Esophagus squamous epithelium (tissue), 5 donors: ENCODE results near the gene CHRNB1. TPM values are rescaled to one million over a fixed set of nuclear protein-coding genes. Genes with fewer than 3 reads are reported as not detected.
A peak's percentile ranks its signal among the peaks of the same experiment; 100 is the strongest.

ENCODE experiments used
- DNase-seq: peaks from one replicate; lab custom pipeline; 2025; lab: John Stamatoyannopoulos, UW
- H3K27ac ChIP-seq, 4 donors: fragments of 200-600 bp; sonication (generic); one replicate each; pipeline ENCODE4 v1.5.1; 2016 to 2019; ENCODE audit warnings: mild to moderate bottlenecking in 1 of 4
- H3K27me3 ChIP-seq, 4 donors: fragments of 200-600 bp; sonication (generic); 1 replicate in 3 of 4; 2 replicates in 1 of 4; pipeline versions ENCODE4 v1.5.1 to v1.6.0; 2017 to 2021; ENCODE audit warnings: antibody characterized with exemption in 1 of 4
- H3K36me3 ChIP-seq, 3 donors: fragments of 200-600 bp; sonication (generic); one replicate each; pipeline ENCODE4 v1.5.1; 2016 to 2019
- H3K4me1 ChIP-seq, 3 donors: fragments of 200-600 bp; sonication (generic); one replicate each; pipeline ENCODE4 v1.5.1; 2017 to 2019
- H3K4me3 ChIP-seq, 4 donors: fragments of 200-600 bp; sonication (generic); 1 replicate in 3 of 4; 2 replicates in 1 of 4; pipeline ENCODE4 v1.5.1; 2016 to 2019; ENCODE audit warnings: mild to moderate bottlenecking in 2 of 4, moderate library complexity in 1 of 4
- H3K9me3 ChIP-seq, 3 donors: fragments of 200-600 bp; sonication (generic); one replicate each; pipeline ENCODE4 v1.5.1; 2016 to 2019
- POLR2A ChIP-seq, 4 donors: fragments of 450-650 bp; IDR thresholded peaks; one replicate each; pipeline ENCODE4 v1.6.1; 2017; ENCODE audit warnings: antibody characterized with exemption in 4 of 4, mild to moderate bottlenecking in 4 of 4, moderate library complexity in 3 of 4
- WGBS, 2 donors: methylation state at CpG; one replicate each; pipeline ENCODE4 v1.1.5; 2018; 5-methylcytosine and 5-hydroxymethylcytosine counted together
- intact Hi-C: fragments of 100-400 bp; cut with DNase I; formaldehyde crosslinking; loops from one replicate; pipeline ENCODE4 v1.15.0; 2022
- total RNA-seq, 4 donors: library from RNA; depleted of rRNA; stranded (reverse); fragments of >200 nt; gene quantifications; one replicate each; pipeline ENCODE4 v1.1.0, GENCODE V29; 2016
- TF ChIP-seq, protein P1 (sequence below), 6 experiments: fragments of 450-650 bp in 4 of 6; fragments of 200-600 bp in 2 of 6; sonication (generic) in 2 of 6; IDR thresholded peaks; one replicate each; pipeline ENCODE4 v1.5.1; 2016 to 2019; ENCODE audit warnings: antibody characterized with exemption in 6 of 6, mild to moderate bottlenecking in 4 of 6, moderate library complexity in 4 of 6
- donor health status: DM: yes; HTN: yes; CAD: no.

The CHRNB1 gene
- total RNA-seq, 4 donors from 2014 or later = 2.4 to 7.2 (median 4.6) TPM

- Histone ChIP-seq H3K36me3 (peaks cover 28 to 94% (median 32%) of the 10 kb centered on the region in 3 donors), H3K4me3 (no peak overlapping the region), H3K9me3 (no peaks in the 10 kb centered on the region), H3K27ac (no peak overlapping the region), H3K27me3 (no peaks in the 10 kb centered on the region), H3K4me1 (peaks cover 0 to 67% (median 5%) of the 10 kb centered on the region in 3 donors)
- intact Hi-C loops = no loop called here
- 85 to 92% methylated on average over 3 of the region's 3 CpGs for WGBS, 2 donors
- no peak for DNase-seq
- TF ChIP-seq, protein P1, sequence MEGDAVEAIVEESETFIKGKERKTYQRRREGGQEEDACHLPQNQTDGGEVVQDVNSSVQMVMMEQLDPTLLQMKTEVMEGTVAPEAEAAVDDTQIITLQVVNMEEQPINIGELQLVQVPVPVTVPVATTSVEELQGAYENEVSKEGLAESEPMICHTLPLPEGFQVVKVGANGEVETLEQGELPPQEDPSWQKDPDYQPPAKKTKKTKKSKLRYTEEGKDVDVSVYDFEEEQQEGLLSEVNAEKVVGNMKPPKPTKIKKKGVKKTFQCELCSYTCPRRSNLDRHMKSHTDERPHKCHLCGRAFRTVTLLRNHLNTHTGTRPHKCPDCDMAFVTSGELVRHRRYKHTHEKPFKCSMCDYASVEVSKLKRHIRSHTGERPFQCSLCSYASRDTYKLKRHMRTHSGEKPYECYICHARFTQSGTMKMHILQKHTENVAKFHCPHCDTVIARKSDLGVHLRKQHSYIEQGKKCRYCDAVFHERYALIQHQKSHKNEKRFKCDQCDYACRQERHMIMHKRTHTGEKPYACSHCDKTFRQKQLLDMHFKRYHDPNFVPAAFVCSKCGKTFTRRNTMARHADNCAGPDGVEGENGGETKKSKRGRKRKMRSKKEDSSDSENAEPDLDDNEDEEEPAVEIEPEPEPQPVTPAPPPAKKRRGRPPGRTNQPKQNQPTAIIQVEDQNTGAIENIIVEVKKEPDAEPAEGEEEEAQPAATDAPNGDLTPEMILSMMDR (IDR thresholded peaks at IDR 0.05) = no peak
- TF ChIP-seq POLR2A (IDR thresholded peaks at IDR 0.05) = no peak
Observed at GRCh38 chr17:7493941-7494340, 49.1 kb downstream of the CHRNB1 start.

DNA sequence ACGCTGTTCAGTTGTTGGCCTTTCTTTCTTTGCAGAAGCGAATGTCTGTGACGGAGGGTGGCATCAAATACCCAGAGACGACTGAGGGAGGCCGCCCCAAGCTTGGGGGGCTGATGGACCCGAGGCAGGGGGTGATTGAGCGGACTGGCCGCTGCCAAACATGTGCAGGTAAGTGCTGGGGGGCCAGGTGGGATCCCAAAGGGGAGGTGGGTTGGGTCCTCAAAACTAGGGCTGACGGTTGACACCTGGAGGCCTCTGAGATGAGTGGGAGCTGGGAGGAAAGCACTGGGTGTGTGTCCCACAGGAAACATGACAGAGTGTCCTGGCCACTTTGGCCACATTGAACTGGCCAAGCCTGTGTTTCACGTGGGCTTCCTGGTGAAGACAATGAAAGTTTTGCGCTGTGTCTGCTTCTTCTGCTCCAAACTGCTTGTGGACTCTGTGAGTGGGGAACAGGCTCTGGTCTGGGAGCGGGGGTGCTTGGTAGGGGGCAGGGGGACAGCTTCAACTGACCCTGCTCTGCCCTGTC is 51.1 kb downstream of the CHRNB1 start:
- no peak for TF ChIP-seq POLR2A (IDR thresholded peaks at IDR 0.05)
- intact Hi-C loops = no loop called here
- Histone ChIP-seq H3K9me3 (no peaks in the 10 kb centered on the region), H3K36me3 (peaks cover 43 to 100% (median 48%) of the 10 kb centered on the region in 3 donors), H3K27ac (peak overlapping the region in 2 of 4 donors; percentile 19 to 63), H3K4me3 (no peak overlapping the region), H3K27me3 (no peaks in the 10 kb centered on the region), H3K4me1 (peaks cover 0 to 46% (median 0%) of the 10 kb centered on the region in 3 donors)
- DNase-seq = no peak
- WGBS, 2 donors = 69 to 94% methylated on average over 2 to 12 of the region's 12 CpGs

DNA sequence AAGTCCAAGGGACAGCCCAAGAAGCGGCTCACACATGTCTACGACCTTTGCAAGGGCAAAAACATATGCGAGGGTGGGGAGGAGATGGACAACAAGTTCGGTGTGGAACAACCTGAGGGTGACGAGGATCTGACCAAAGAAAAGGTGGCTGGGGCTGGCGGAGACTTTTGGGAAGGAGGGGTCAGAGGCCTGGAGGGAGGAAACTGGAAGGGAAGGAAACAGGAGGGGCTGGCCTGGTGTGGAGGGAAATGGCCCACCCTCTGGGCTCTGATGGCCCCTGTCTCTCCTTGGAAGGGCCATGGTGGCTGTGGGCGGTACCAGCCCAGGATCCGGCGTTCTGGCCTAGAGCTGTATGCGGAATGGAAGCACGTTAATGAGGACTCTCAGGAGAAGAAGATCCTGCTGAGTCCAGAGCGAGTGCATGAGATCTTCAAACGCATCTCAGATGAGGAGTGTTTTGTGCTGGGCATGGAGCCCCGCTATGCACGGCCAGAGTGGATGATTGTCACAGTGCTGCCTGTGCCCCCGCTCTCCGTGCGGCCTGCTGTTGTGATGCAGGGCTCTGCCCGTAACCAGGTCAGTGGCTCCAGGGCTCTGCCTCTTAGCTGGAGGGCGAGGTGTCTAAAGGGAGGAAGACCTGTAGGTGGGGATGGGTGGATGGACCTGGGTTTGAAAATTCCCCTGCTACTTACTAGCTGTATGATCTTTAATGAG is 51.8 kb downstream of the CHRNB1 start:
- intact Hi-C loops = no loop called here
- H3K36me3 ChIP-seq = peaks cover 50 to 100% (median 55%) of the 10 kb centered on the region in 3 donors
- 80 to 82% methylated on average over 13 to 19 of the region's 20 CpGs for WGBS, 2 donors

GRCh38 chr17:7497228-7497627 is 52.4 kb downstream of the CHRNB1 start:
- no peak for DNase-seq
- WGBS, 2 donors = 65 to 80% methylated on average over 1 to 2 of the region's 10 CpGs
- Histone ChIP-seq H3K4me1 (peaks cover 0 to 34% (median 0%) of the 10 kb centered on the region in 3 donors), H3K27ac (peak overlapping the region in 2 of 4 donors; percentile 39 to 46), H3K9me3 (no peaks in the 10 kb centered on the region), H3K36me3 (peaks cover 56 to 100% (median 61%) of the 10 kb centered on the region in 3 donors), H3K4me3 (no peak overlapping the region), H3K27me3 (no peaks in the 10 kb centered on the region)
- intact Hi-C loops = no loop called here
- no peak for TF ChIP-seq POLR2A (IDR thresholded peaks at IDR 0.05)
- TF ChIP-seq, protein P1 (IDR thresholded peaks at IDR 0.05) = no peak

More for the DNA sequence above, 51.8 kb downstream of the CHRNB1 start:
- Histone ChIP-seq H3K27me3 (no peaks in the 10 kb centered on the region), H3K9me3 (no peaks in the 10 kb centered on the region), H3K4me1 (peaks cover 0 to 40% (median 0%) of the 10 kb centered on the region in 3 donors), H3K27ac (peak overlapping the region in 2 of 4 donors; percentile 46 to 63), H3K4me3 (no peak overlapping the region)
- no peak for DNase-seq
- TF ChIP-seq POLR2A (IDR thresholded peaks at IDR 0.05) = no peak
- TF ChIP-seq, protein P1 (IDR thresholded peaks at IDR 0.05) = no peak

- Histone ChIP-seq H3K36me3 (peaks cover 60 to 100% (median 65%) of the 10 kb centered on the region in 3 donors), H3K4me3 (no peak overlapping the region), H3K9me3 (no peaks in the 10 kb centered on the region), H3K27ac (peak overlapping the region in 2 of 4 donors; percentile 39 to 46), H3K27me3 (no peaks in the 10 kb centered on the region), H3K4me1 (peaks cover 0 to 30% (median 0%) of the 10 kb centered on the region in 3 donors)
- 82 to 87% methylated on average over 7 to 9 of the region's 14 CpGs for WGBS, 2 donors
- intact Hi-C loops = no loop called here
- no peak for TF ChIP-seq POLR2A (IDR thresholded peaks at IDR 0.05)
- TF ChIP-seq, protein P1 (IDR thresholded peaks at IDR 0.05) = no peak
- DNase-seq = no peak
Observed at GRCh38 chr17:7497636-7498035, 52.8 kb downstream of the CHRNB1 start.
